Measurements from ENCODE around the gene ATP6V0D1. TPM values are rescaled to one million over a fixed set of nuclear protein-coding genes. Genes with fewer than 3 reads are reported as not detected.

ATP6V0D1 gene
- total RNA-seq, 1 experiment from 2014 or later: 50.5 TPM

DNA sequence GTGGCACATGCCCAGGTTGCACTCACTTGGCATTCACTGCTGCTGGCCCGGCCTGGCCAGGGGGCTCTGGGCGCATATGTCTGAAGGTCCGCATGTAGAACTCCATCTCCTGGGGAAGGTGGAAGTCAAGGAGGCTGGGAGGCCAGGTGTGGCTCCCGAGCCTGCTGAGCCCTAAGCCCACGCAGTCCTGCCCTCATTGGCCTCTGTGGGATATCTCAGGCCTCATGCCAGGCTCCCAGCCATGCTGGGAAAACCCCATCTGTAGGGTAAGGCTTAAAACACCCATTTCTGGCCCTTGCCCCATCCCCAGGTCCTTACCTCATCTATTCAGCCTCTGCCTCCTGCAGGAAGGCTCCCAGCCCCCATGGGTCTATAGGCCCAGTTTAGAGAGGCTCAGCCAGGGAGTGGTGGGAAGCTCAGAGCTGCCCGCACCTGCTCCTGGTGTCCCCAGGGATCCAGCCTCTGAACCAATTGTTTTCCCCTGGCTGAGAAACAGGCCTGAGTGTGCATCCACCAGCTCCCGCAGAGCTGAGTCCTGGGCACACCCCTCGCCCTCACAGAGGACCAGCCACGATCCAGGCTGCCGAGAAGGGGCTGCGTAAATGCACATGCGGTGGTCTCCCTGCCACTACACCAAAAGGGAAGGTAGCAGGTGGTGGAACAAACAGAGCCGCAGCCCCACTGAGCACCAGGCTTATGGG lies 85.3 kb downstream of the ATP6V0D1 start:
- DNase-seq (ENCODE audit: unreplicated experiment): peak; percentile 46
- intact Hi-C loops (cut with micrococcal nuclease): no loop called here
- peaks cover 14% of the 10 kb centered on the region for H3K4me1 Mint-ChIP-seq (ENCODE audit: insufficient read depth, unreplicated experiment)
- CTCF ChIA-PET: interaction anchor here (0.6 to 1.2 kb wide), 3 partner anchors 9 to 119 kb away, joined by 3 to 4 read pairs (median 3); no protein-coding TSS in a partner anchor
- no peaks in the 10 kb centered on the region for H3K9me3 Mint-ChIP-seq (ENCODE audit: unreplicated experiment)
- H3K27me3 Mint-ChIP-seq (ENCODE audit: insufficient read depth, unreplicated experiment): no peaks in the 10 kb centered on the region
- H3K27ac Mint-ChIP-seq (ENCODE audit: low read depth, unreplicated experiment): peak overlapping the region; percentile 75
- BruUV-seq (replicated peaks): no TSS peak
- no peaks in the 10 kb centered on the region for H3K36me3 Mint-ChIP-seq (ENCODE audit: insufficient read depth, unreplicated experiment)
- POLR2A ChIA-PET: interaction anchor here (0.7 to 1.2 kb wide), 2 partner anchors 32 to 36 kb away, joined by 3 read pairs; no protein-coding TSS in a partner anchor
- TF ChIP-seq, protein P1, sequence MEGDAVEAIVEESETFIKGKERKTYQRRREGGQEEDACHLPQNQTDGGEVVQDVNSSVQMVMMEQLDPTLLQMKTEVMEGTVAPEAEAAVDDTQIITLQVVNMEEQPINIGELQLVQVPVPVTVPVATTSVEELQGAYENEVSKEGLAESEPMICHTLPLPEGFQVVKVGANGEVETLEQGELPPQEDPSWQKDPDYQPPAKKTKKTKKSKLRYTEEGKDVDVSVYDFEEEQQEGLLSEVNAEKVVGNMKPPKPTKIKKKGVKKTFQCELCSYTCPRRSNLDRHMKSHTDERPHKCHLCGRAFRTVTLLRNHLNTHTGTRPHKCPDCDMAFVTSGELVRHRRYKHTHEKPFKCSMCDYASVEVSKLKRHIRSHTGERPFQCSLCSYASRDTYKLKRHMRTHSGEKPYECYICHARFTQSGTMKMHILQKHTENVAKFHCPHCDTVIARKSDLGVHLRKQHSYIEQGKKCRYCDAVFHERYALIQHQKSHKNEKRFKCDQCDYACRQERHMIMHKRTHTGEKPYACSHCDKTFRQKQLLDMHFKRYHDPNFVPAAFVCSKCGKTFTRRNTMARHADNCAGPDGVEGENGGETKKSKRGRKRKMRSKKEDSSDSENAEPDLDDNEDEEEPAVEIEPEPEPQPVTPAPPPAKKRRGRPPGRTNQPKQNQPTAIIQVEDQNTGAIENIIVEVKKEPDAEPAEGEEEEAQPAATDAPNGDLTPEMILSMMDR (IDR thresholded peaks at IDR 0.05; ENCODE audit: unreplicated experiment): no peak
- H3K4me3 Mint-ChIP-seq (ENCODE audit: unreplicated experiment): no peak overlapping the region

DNA sequence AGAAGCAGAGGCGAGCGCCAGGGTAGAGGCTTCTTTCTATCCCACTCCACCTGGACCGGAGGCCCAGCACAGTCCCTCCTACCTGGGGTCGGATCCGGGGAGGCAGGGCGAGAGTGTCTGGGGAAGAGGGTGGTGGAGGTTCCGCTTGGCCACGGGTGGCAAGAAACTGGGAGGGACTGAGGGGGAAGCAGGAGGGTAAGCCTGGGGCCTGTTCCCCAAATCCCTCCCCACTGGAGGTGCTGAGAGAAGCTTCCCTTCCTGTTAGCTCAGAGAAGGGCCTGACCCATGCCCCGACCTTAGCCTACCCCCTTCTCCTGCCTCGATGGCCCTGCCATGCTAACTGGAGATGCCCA lies 85.9 kb downstream of the ATP6V0D1 start:
- ChIA-PET POLR2A (no interaction called here), CTCF (interaction anchor here (0.9 to 1.2 kb wide), 2 partner anchors 115 to 118 kb away, joined by 3 read pairs; no protein-coding TSS in a partner anchor)
- no peaks in the 10 kb centered on the region for H3K36me3 Mint-ChIP-seq (ENCODE audit: insufficient read depth, unreplicated experiment)
- DNase-seq (ENCODE audit: unreplicated experiment): no peak
- H3K27ac Mint-ChIP-seq (ENCODE audit: low read depth, unreplicated experiment): no peak overlapping the region
- no peaks in the 10 kb centered on the region for H3K27me3 Mint-ChIP-seq (ENCODE audit: insufficient read depth, unreplicated experiment)
- TF ChIP-seq, protein P1 (IDR thresholded peaks at IDR 0.05; ENCODE audit: unreplicated experiment): no peak
- H3K4me1 Mint-ChIP-seq (ENCODE audit: insufficient read depth, unreplicated experiment): peaks cover 14% of the 10 kb centered on the region
- H3K4me3 Mint-ChIP-seq (ENCODE audit: unreplicated experiment): no peak overlapping the region
- intact Hi-C loops (cut with micrococcal nuclease): no loop called here
- no TSS peak for BruUV-seq (replicated peaks)
- H3K9me3 Mint-ChIP-seq (ENCODE audit: unreplicated experiment): no peaks in the 10 kb centered on the region

DNA sequence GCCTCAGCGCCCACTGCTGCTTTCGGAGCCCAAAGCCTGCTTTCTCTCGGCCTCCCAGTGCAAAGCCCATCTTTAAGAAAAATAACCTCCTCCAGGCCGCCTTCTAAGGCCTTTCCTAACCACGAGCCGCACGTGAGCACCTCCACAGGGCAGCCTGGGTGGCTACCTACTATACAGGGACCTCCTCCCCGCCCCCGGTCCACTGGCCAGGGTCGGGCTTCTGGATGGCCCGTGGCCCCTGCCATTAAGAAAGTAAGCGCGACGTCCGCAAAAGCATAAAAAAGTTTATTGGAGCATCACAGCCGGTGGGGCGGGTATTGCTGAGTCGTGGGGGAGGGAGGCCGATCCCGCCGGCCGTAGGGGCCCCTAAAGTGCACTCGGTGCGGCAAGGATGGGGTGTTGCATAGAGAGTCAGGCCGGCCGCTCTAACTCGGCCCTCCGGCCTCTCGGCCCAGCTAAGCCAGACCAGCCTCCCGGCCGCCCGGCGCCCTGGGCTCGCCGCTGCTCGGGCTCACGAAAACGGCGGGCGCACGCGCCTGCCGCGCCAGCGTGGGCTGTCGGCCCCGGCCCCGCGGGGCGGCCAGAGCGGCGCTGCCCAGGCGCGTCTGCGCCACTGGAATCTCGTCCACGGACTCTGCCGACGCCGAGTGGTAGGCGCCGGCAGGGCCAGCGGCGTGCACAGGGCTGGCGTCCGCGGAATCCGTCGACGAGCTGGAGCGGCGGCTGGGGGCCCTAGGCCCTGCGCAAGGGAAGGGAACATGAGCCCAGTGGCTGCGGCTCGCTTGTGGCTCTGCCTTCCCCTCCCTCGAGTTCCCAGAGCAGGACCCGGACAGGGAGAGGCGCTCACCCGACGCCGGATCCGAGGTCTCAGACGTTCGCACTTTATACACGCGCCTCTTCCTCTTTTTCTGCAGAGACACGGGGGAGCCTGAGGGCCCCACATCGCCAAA lies 86.5 kb downstream of the ATP6V0D1 start:
- TF ChIP-seq, protein P1 (IDR thresholded peaks at IDR 0.05; ENCODE audit: unreplicated experiment): no peak
- Mint-ChIP-seq H3K27me3 (ENCODE audit: insufficient read depth, unreplicated experiment) (no peaks in the 10 kb centered on the region), H3K4me1 (ENCODE audit: insufficient read depth, unreplicated experiment) (peaks cover 14% of the 10 kb centered on the region), H3K4me3 (ENCODE audit: unreplicated experiment) (no peak overlapping the region), H3K27ac (ENCODE audit: low read depth, unreplicated experiment) (no peak overlapping the region), H3K36me3 (ENCODE audit: insufficient read depth, unreplicated experiment) (no peaks in the 10 kb centered on the region), H3K9me3 (ENCODE audit: unreplicated experiment) (no peaks in the 10 kb centered on the region)
- intact Hi-C loops (cut with micrococcal nuclease): no loop called here
- BruUV-seq (replicated peaks): no TSS peak
- CTCF ChIA-PET: interaction anchor here (1.2 kb wide), 1 partner anchor 114 kb away, joined by 3 read pairs; no protein-coding TSS in a partner anchor
- POLR2A ChIA-PET: no interaction called here
- DNase-seq (ENCODE audit: unreplicated experiment): no peak

DNA sequence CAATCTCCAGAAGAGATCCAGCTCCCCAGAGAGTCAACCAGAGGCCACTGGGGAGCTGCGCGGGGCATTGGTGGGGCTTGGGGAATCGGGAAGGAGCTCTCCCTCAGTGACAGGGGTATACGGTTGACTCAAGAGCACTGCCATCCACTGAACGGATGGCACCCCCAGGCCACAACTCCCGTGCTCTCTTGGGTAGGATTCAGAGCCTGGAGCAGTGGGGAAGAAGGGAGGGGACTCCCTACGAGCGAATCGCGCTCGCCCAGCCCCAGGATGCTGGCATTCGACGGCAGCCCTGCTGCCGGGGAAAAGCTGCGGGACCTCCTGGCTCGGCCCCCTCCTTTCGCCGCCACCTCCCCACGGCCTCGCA lies 87.2 kb downstream of the ATP6V0D1 start:
- Mint-ChIP-seq H3K27ac (ENCODE audit: low read depth, unreplicated experiment) (no peak overlapping the region), H3K27me3 (ENCODE audit: insufficient read depth, unreplicated experiment) (no peaks in the 10 kb centered on the region), H3K4me1 (ENCODE audit: insufficient read depth, unreplicated experiment) (peaks cover 14% of the 10 kb centered on the region), H3K4me3 (ENCODE audit: unreplicated experiment) (no peak overlapping the region), H3K9me3 (ENCODE audit: unreplicated experiment) (no peaks in the 10 kb centered on the region), H3K36me3 (ENCODE audit: insufficient read depth, unreplicated experiment) (no peaks in the 10 kb centered on the region)
- TF ChIP-seq, protein P1 (IDR thresholded peaks at IDR 0.05; ENCODE audit: unreplicated experiment): no peak
- no TSS peak for BruUV-seq (replicated peaks)
- intact Hi-C loops (cut with micrococcal nuclease): no loop called here
- no peak for DNase-seq (ENCODE audit: unreplicated experiment)
- ChIA-PET POLR2A (no interaction called here), CTCF (no interaction called here)
